GM12878 (cell line): Measurements from ENCODE around the gene RSKR. TPM values are rescaled to one million over a fixed set of nuclear protein-coding genes. Genes with fewer than 3 reads are reported as not detected.

Experiments used
- ATAC-seq: fragments of 200-7000 bp; cut with Tn5 transposase; 3 replicates; pipeline ENCODE4 v1.9.1; 2020; ENCODE audit warnings: mild to moderate bottlenecking, moderate library complexity
- BruUV-seq: library from RNA; stranded (reverse); fragments of 400-500 nt; replicated peaks from 2 replicates; lab custom pipeline; 2021; lab: Mats Ljungman, UMichigan
- CTCF ChIA-PET: fragments of 300-600 bp; sonication (Branson Sonifier 250); formaldehyde crosslinking; extraction: SDS; loops from one replicate; lab custom pipeline; 2021; ENCODE audit warnings: inconsistent platforms; lab: Yijun Ruan, JAX
- POLR2A ChIA-PET: fragments of 350-600 bp; formaldehyde crosslinking; extraction: SDS; loops from one replicate; lab custom pipeline; 2021; ENCODE audit warnings: inconsistent platforms; lab: Charles Lee
- RAD21 ChIA-PET: fragments of 300-600 bp; sonication (Branson Sonifier 250); formaldehyde crosslinking; loops from one replicate; lab custom pipeline; 2023; ENCODE audit warnings: antibody characterized with exemption; ENCODE audit not compliant: unreplicated experiment; lab: Charles Lee
- SMC1A ChIA-PET: fragments of 300-600 bp; sonication (Branson Sonifier 250); formaldehyde crosslinking; loops from one replicate; lab custom pipeline; 2023; ENCODE audit not compliant: unreplicated experiment, uncharacterized antibody; lab: Charles Lee
- DNase-seq: peaks from one replicate; pipeline ENCODE4 v3.0.0-alpha.2; 2011; ENCODE audit warnings: low read depth, low spot score
- FAIRE-seq: peaks from 3 replicates; lab custom pipeline; 2011; peaks lifted over from hg19 to GRCh38; lab: Jason Lieb, UNC
- H2AFZ ChIP-seq: 2 replicates; pipeline ENCODE4 v1.6.0; 2011; ENCODE audit warnings: low read depth, low read length, control low read depth; ENCODE audit not compliant: control insufficient read depth
- H3K27ac ChIP-seq: 2 replicates; pipeline ENCODE4 v1.5.1; 2011; ENCODE audit warnings: control low read depth; ENCODE audit not compliant: control insufficient read depth, insufficient read depth
- H3K27me3 ChIP-seq, 2 experiments: replicated peaks in 1 of 2; 2 replicates each; pipeline versions ENCODE4 v1.6.0 to v1.6.1; 2011; ENCODE audit warnings: low read length in 1 of 2; ENCODE audit not compliant: control insufficient read depth in 2 of 2, insufficient read depth in 2 of 2
- H3K36me3 ChIP-seq, 2 experiments: 2 replicates each; pipeline ENCODE4 v1.5.1; 2011; ENCODE audit warnings: low read length in 1 of 2; ENCODE audit not compliant: control insufficient read depth in 2 of 2, insufficient read depth in 2 of 2
- H3K4me1 ChIP-seq: 2 replicates; pipeline ENCODE4 v1.6.1; 2011; ENCODE audit warnings: mild to moderate bottlenecking, low read length, moderate library complexity, mixed read lengths; ENCODE audit not compliant: control insufficient read depth, insufficient read depth
- H3K4me2 ChIP-seq: 2 replicates; pipeline ENCODE4 v1.6.0; 2011; ENCODE audit warnings: control low read depth; ENCODE audit not compliant: control insufficient read depth, insufficient read depth
- H3K4me3 ChIP-seq: fragments of 200-600 bp; sonication (generic); 2 replicates; pipeline ENCODE4 v1.5.1; 2016
- H3K79me2 ChIP-seq: 2 replicates; pipeline ENCODE4 v1.6.0; 2011; ENCODE audit warnings: low read length; ENCODE audit not compliant: control insufficient read depth, insufficient read depth
- H3K9ac ChIP-seq: 2 replicates; pipeline ENCODE4 v1.8.0; 2011; ENCODE audit warnings: low read length, control low read depth, mixed read lengths; ENCODE audit not compliant: control insufficient read depth, insufficient read depth
- H3K9me3 ChIP-seq: replicated peaks from 3 replicates; pipeline ENCODE4 v1.5.1; 2011; ENCODE audit warnings: mild to moderate bottlenecking, low read length; ENCODE audit not compliant: control insufficient read depth, insufficient read depth
- H4K20me1 ChIP-seq: 2 replicates; pipeline ENCODE4 v1.6.0; 2011; ENCODE audit not compliant: control insufficient read depth, insufficient read depth
- SMAD1 ChIP-seq: fragments of 450-650 bp; IDR thresholded peaks from 2 replicates; pipeline ENCODE4 v1.6.1; 2018; ENCODE audit warnings: mild to moderate bottlenecking, low read depth; ENCODE audit not compliant: partially characterized antibody
- WGBS: methylation state at CpG from one replicate; pipeline ENCODE4 v1.1.6; 2016; ENCODE audit warnings: low lambda C conversion rate; ENCODE audit not compliant: insufficient replicate concordance, insufficient coverage; ENCODE audit errors: missing lambda C conversion rate; 5-methylcytosine and 5-hydroxymethylcytosine counted together
- in situ Hi-C: fragments of 300-500 bp; cut with MboI; formaldehyde crosslinking; loops from 9 replicates; pipeline ENCODE4 v1.14.3; 2018; ENCODE audit warnings: mixed read lengths
- intact Hi-C: fragments of 100-400 bp; cut with micrococcal nuclease; formaldehyde crosslinking; loops from one replicate; pipeline ENCODE4 v1.14.2; 2022; ENCODE audit not compliant: unreplicated experiment
- polyA plus RNA-seq, 11 experiments: library from polyadenylated mRNA; depleted of rRNA in 4 of 11; unstranded in 6 of 11; stranded (reverse) in 5 of 11; fragments of >200 nt; fragmentation: Nextera tagmentation in 4 of 11; fragmentation: Illumina TruSeq in 1 of 11; extraction: Ambion mirVana in 4 of 11; extraction: Trizol in 1 of 11; gene quantifications; 1 replicate in 1 of 11; 2 replicates in 10 of 11; pipeline versions ENCODE4 v1.2.1 to v1.2.3, GENCODE V29; 2011 to 2016; ENCODE audit warnings: inconsistent platforms in 2 of 11, missing spikeins in 2 of 11, low read depth in 1 of 11
- total RNA-seq, 4 experiments: library from RNA; depleted of rRNA in 3 of 4; stranded (reverse); fragments of >200 nt in 3 of 4; fragmentation: Illumina TruSeq in 1 of 4; extraction: Trizol in 1 of 4; gene quantifications; 2 replicates each; pipeline versions ENCODE4 v1.2.1 to v1.2.3, GENCODE V29; 2013 to 2021
- TF ChIP-seq, protein P1 (sequence below): fragments of 450-650 bp; IDR thresholded peaks from 2 replicates; pipeline ENCODE4 v1.6.1; 2014; ENCODE audit warnings: mild to moderate bottlenecking

The RSKR gene
- total and polyA plus RNA-seq, 10 of the 15 experiments (the other 5 are each of a cell fraction or from before 2014, with no cell fraction given) = 0.52 to 22.4 (median 8.7) TPM

DNA sequence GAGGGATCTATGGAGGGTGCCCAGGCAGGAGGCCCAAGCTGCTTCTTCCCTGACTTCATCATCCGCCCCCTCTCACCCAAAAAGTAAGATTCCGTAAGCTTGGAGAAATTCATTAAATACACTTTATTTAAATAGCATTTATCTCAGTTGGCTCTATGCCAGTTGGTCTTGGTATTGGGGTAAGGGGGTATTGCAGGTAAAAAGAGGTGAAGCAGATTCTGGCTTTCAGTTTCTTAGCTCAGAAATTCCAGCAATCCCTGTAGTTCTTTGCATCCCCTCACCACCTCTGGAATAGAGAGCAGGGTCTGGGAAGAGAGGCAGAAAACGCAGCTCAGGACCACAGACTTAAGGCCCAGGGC lies 36.5 kb downstream of the RSKR start:
- RAD21 ChIA-PET = interaction anchor here (1.1 to 3.3 kb wide), 9 partner anchors 9 to 220 kb away, joined by 3 to 38 read pairs (median 4); partner anchors contain the start of genes BLTP2 and POLDIP2
- SMC1A ChIA-PET = interaction anchor here (0.7 to 3.0 kb wide), 9 partner anchors 12 to 80 kb away, joined by 3 to 13 read pairs (median 4); no protein-coding TSS in a partner anchor
- peak overlapping the region; percentile 46 for H3K27ac ChIP-seq
- intact Hi-C loops = loop anchor here (2.0 kb wide), 1 partner anchor 21 kb away; the partner anchor contains the start of gene SPAG5
- H3K9ac ChIP-seq = no peak overlapping the region
- no peaks in the 10 kb centered on the region for H4K20me1 ChIP-seq
- CTCF ChIA-PET = interaction anchor here (1.0 to 4.8 kb wide), 5 partner anchors 9 to 128 kb away, joined by 3 to 56 read pairs (median 6); no protein-coding TSS in a partner anchor
- peak overlapping the region; percentile 43; the same call in 1 of the 2 replicates for H3K4me3 ChIP-seq
- BruUV-seq = TSS peak; percentile 53
- no peaks in the 10 kb centered on the region for H3K9me3 ChIP-seq
- H3K27me3 ChIP-seq = no peaks in the 10 kb centered on the region
- in situ Hi-C loops = no loop called here
- no peak for DNase-seq
- H3K4me2 ChIP-seq = no peak overlapping the region
- no peak overlapping the region for H2AFZ ChIP-seq
- no peak for ATAC-seq
- H3K79me2 ChIP-seq = peaks cover 20% of the 10 kb centered on the region
- WGBS = 74% methylated on average over 3 of the region's 3 CpGs
- POLR2A ChIA-PET = interaction anchor here (0.5 to 7.1 kb wide), 13 partner anchors 9 to 396 kb away, joined by 3 to 91 read pairs (median 7); partner anchors contain the start of genes BLTP2, PROCA1, SPAG5 and UNC119
- peak; percentile 19 for TF ChIP-seq SMAD1
- TF ChIP-seq, protein P1, sequence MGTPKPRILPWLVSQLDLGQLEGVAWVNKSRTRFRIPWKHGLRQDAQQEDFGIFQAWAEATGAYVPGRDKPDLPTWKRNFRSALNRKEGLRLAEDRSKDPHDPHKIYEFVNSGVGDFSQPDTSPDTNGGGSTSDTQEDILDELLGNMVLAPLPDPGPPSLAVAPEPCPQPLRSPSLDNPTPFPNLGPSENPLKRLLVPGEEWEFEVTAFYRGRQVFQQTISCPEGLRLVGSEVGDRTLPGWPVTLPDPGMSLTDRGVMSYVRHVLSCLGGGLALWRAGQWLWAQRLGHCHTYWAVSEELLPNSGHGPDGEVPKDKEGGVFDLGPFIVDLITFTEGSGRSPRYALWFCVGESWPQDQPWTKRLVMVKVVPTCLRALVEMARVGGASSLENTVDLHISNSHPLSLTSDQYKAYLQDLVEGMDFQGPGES = no peak
- FAIRE-seq = no peak
- H3K4me1 ChIP-seq = peaks cover 29% of the 10 kb centered on the region
- peaks cover 12 to 26% of the 10 kb centered on the region in 2 experiments for H3K36me3 ChIP-seq
